AG20443 (cell line): ENCODE data around the gene ACAD11.
"Not testable (repeated sequence)": the region's sequence is repeated elsewhere in the genome, so short reads cannot be mapped to it uniquely, and the experiment has no call there.

Experiments used
- DNase-seq: peaks from one replicate; pipeline ENCODE4 v3.0.0; 2012; ENCODE audit warnings: low spot score, mixed read lengths

ACAD11 gene

DNA sequence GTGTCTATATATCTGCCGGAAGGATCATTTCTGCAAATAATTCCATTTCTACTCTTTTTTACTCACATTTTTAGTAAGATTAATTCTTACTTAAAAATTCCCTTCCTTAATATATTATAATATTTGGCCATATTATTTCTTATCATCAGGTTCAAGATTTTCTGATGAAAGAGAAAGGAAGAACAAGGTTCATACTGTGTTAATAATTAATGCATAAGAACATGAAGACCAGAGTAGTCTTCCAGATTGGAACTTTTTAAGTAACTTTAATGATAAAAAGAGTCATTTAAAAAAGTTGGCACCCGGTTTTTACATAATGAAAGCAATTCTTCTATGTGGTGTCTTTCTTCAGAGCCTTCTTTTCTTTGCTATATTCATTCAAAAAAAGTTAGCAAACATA, 61.9 kb downstream of the ACAD11 start:
- no peak for DNase-seq

GRCh38 chr3:132596816-132597433, 62.7 kb downstream of the ACAD11 start, which contains the start of gene ACKR4:
Gene ACKR4, plus strand, starts transcription at chr3:132597270. Its CDS starts 3,128 bp downstream, at chr3:132600398.
- peak; percentile 23 for DNase-seq

DNA sequence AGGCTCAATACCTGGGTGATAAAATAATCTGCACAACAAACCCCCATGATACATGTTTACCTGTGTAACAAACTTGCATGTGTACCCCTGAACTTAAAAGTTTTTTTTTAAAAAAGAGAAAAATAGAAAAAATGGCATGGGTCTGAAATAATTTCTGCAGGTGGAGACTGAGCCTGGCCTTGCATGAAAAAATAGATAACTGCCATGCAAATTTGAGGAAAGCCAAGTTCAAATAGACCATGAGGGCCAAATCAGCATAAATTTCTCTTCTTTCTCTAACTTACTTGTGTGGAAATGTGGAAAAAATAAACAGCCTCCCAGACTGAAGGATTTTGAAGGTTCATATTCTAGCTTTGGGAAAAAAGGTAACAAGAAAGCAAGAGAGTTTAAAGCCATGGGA, 63.3 kb downstream of the ACAD11 start:
- DNase-seq: no peak

DNA sequence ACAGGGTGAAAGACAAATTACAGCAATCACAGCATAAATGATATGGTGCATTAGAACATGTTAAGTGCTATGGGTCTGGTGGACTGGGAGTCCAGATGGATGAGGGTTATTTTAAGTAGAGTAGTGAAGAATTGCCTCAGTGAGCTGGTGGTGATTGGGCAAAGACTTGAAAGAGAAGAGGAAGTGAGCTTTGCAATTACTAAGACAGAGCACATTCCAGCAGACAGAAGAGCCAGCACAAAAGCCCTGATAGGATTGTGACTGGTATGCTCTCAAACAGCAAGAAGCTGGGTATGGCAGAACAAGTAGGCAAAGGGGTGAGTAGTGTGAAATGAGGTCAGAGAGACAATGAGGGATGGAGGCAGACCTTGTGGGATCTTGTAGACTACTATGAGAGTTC, 64.6 kb downstream of the ACAD11 start:
- peak; percentile 48 for DNase-seq

GRCh38 chr3:132594498-132594897, 65.1 kb downstream of the ACAD11 start:
- no peak for DNase-seq

DNA sequence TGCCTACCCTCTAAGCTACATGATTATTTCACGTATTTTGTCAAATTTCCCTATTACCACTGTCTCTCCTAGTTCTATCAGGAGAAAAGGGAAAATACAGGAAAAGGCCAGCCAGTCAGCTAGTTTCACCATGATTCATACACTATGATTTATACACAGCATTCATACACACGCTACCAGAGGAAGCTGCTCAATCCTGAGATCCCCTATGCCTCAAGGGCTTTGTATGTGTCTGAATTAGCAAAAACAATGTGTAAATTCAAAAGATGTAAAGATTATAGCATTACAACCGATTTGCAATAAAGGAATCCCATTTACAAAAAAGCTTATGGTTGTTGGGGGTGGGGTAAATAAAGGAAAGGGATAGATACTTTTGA, 65.7 kb downstream of the ACAD11 start:
- peak; percentile 61 for DNase-seq

GRCh38 chr3:132593241-132593946, 66.2 kb downstream of the ACAD11 start:
- DNase-seq: peak; percentile 12

DNA sequence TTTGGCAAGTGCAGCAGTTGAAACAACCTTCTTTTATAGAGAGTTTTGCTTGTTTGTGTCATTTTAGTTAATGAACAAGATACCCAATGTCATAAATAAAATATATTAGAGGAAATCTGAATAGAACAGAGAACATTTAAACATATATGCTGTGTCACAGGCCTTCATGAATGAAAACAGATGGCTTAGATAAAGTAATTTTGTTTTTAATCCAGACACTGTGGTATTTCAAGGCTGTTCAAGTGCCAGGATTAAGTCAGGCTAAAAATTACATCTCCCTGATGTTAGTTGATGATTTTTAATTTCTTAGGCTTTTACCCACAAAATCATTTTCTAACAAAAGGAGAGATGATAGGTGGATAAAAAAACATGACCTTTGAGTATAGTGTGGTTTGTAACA, 67.4 kb downstream of the ACAD11 start:
- DNase-seq: peak; percentile 11

DNA sequence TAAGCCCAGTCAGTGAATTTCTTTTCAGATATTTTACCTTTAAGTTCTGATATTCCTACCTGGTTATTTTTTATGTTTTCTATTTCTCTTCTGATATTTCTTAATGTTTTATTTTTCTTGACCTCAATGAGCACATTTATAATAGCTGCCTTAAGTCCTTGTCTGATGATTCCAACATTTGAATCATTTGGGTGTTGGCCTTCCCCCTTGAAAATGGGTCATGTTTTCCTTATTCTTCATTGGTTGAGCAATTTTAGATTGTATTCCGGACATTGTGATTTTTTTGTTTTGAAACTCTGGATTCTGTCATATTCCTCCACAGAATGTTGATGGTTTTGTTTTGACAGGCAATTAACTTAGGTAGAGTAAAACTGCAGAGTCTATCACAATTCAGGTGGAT, 72.2 kb downstream of the ACAD11 start:
- DNase-seq: no peak

GRCh38 chr3:132573797-132574211, 85.8 kb downstream of the ACAD11 start:
- peak; percentile 51 for DNase-seq

- no peak for DNase-seq
Measured at GRCh38 chr3:132570016-132570415, 89.6 kb downstream of the ACAD11 start.

DNA sequence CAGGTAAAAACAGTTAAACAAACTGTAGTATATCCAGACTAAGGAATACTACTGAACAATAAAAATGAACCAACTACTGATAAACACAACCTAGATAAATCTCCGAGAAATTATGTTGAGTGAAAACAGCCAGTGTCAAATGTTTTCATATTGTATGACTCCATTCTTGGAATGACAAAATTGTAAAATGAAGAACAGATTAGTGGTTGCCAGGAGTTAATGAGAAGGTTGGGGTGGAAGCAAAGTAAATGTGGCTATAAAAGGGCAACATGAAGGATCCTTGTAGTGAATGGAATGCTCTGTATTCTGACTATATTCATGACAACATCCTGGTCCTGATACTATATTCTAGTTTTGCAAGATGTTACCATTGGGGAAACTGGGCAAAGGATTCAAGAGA, 90.0 kb downstream of the ACAD11 start:
- no peak for DNase-seq

GRCh38 chr3:132569153-132569552, 90.5 kb downstream of the ACAD11 start:
- DNase-seq: no peak

GRCh38 chr3:132568422-132568821, 91.2 kb downstream of the ACAD11 start:
- no peak for DNase-seq

DNA sequence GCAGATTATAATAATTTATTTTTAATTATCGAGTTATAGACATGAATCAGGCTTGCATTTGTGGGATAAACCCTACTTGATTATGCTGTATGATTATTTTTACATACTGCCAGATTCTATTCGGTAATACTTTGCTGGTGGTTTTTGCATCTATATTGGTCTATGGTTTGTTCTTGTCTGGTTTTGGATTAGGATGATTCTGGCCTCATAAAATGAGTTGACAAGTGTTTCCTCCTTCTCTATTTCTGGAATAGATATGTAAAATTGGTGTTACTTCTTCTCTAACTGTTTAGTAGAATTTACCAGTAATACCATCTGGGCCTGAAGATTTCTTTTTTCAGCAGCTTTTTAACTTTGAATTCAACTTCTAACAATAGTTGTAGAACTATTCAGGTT, 95.5 kb downstream of the ACAD11 start:
- DNase-seq: no peak

GRCh38 chr3:132563420-132564069, 96.1 kb downstream of the ACAD11 start:
- no peak for DNase-seq

DNA sequence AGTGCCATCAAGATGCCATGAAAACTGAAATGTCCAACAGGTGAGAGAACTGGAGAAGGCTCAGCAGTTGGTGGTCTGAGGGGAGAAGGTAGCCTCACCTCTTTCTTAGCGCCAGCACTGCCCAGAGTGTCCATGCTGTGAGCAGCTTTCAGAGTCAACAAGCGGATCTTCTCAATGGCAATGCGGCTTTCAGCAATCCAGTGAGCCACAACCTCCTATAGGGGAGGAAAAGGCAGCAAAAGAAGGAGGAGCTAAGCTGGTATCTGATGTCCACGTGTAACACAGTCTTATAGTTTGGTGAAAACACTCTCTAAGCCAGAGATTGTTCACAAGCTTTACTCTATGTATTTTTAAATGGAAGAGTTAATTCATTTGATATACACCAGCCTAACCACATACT, 98.6 kb downstream of the ACAD11 start:
- no peak for DNase-seq

- DNase-seq: peak; percentile 35
Measured at GRCh38 chr3:132556508-132557159, 103.0 kb downstream of the ACAD11 start.

- DNase-seq: not testable (repeated sequence)
Measured at GRCh38 chr3:132556036-132556386, 103.6 kb downstream of the ACAD11 start.

- DNase-seq: no peak
Measured at GRCh38 chr3:132555306-132556035, 104.1 kb downstream of the ACAD11 start.

- DNase-seq: no peak
Measured at GRCh38 chr3:132554437-132554836, 105.2 kb downstream of the ACAD11 start.

GRCh38 chr3:132553826-132554225, 105.8 kb downstream of the ACAD11 start:
- DNase-seq: no peak
